Measurements from ENCODE around the gene LMNB1.
"Not testable (repeated sequence)": the region's sequence is repeated elsewhere in the genome, so short reads cannot be mapped to it uniquely, and the experiment has no call there.

LMNB1 gene

DNA sequence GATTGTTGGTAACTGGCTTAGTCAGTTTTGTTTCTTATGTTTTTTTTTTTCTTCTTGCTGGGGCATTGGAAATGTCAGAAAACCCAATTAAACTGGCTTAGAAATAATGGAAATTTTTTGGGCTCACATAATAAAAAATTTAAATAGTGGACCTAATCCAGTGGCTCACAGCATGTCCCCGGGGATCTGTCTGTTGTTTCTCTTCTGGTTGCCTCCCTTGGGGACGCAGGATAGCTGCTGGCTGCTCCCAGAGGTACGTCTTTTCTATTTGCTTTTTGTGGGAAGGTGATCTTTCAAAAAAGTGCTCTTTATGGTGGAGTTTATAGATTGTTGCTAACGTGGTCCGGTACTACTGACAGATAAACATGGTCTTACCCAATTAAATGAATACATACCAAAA, 52.2 kb downstream of the LMNB1 start:
- no peak for DNase-seq

DNA sequence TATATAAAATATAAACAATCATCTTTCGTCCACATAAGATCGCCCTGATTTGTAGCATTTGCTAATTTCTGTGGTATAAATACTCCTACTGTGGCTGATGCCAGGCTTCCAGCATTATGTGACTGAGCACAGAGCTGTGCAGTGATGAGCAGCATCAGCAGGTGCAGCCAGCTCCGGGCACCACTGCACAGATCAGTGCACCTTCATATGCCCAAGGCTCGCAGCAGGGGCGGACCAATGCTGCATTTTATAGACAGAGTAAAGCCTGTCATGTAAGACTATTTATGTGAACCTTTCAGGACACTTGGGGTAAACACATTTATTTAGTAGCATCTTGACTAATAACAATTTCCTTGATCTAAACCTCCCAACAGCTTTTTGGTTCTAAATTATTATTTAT, 53.1 kb downstream of the LMNB1 start:
- no peak for DNase-seq

DNA sequence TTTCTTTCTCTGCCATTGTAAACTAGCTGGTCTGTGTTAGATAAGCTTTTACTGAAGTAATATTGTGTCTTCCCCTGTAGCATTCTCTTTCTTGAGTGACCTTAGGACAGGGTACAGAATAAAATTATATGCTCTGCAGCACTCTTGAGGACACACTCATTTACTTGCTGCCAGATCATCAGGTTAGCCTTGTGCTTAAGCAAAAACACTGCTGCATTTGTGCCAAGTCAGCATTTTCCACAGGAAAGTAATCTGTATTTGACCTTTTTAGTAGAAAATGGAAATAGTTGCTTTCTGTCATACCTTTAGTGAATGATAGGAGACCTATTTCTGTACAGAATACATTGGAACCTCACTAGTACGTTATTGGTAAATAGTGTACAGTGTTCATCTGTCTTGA, 54.2 kb downstream of the LMNB1 start:
- DNase-seq = no peak

DNA sequence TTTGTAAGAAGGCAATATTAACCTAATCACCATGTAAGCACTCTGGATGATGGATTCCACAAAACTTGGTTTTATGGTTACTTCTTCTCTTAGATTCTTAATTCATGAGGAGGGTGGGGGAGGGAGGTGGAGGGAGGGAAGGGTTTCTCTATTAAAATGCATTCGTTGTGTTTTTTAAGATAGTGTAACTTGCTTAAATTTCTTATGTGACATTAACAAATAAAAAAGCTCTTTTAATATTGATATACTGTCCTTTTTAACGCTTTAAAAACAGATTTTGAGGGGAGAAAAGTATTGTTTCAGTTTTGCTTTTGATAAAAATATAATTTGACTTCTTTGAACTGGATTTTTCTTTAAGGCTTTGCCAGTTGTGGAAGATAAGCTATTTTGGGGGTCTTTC, 59.8 kb downstream of the LMNB1 start:
- no peak for DNase-seq

DNA sequence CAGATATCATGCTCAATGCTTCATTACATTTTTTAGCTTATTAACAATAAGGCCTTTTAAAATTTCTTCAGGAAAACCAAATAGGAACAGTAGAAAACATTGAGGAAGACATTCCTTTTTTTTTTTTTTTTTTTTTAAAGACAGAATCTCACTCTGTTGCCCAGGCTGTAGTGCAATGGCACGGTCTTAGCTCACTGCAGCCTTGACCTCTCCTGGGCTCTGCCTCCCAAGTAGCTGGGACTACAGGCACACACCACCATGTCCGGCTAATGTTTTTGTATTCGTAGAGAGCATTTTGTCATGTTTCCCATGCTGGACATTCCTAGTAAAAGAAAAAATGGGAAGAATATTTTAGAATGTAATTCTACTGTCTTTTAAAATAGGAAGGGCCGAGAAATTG, 60.3 kb downstream of the LMNB1 start:
- DNase-seq = no peak

DNA sequence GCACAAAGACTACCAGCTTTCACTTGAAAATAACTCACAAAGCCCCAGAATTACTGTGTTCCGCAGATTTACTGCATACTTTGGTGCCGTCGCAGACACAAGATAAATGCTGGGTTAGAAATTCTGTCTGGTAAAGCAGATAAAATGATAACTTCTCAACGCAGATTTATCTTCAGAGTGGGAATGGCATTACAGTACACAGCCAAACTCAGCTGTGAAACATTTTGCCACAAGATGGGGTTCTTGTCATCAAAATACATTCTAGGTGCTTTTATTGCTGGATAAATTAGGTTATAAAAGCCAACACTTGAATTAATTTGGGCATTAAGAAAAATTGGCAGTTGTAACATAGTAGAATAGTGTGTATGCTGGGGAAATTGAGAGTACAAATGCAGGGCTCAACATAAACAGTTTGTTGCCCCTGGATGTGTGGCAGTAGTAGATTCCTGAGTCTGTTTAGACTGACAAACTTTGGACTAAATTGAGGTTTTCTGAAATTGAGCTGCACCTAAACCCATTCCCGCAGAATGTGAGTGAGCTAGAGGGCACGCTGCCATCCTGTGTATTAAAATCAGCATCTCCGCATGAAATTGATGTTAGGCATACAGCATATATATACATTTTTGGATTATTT, 61.1 kb downstream of the LMNB1 start:
- no peak for DNase-seq

DNA sequence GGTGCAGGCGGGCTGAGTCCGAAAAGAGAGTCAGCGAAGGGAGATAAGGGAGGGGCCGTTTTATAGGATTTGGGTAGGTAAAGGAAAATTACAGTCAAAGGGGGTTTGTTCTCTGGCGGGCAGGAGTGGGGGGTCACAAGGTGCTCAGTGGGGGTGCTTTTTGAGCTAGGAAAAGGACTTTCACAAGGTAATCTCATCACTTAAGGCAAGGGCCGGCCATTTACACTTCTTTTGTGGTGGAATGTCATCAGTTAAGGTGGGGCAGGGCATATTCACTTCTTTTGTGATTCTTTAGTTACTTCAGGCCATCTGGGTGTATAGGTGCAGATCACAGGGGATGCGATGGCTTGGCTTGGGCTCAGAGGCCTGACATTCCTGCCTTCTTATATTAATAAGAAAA, 62.5 kb downstream of the LMNB1 start:
- DNase-seq = not testable (repeated sequence)

DNA sequence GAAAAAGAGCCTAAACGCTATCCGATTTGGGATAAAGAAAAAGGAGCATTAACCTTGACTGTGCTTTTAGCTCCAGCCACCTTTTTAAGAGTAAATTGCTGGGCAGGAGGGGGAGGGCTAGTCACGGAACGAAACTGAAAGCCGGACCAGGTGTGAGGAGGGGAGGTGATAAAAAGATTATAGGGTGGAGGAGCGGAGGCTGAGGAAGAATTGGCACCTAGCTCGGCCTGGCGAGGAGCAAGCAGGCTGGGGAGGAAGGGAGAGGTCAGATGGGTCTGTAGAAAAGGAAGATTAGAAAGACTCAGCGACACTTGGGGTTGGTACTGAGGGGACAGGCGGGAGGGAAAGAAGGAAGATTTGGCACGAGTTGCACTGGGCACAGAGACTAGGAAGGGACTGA, 66.4 kb downstream of the LMNB1 start:
- DNase-seq = not testable (repeated sequence)

DNA sequence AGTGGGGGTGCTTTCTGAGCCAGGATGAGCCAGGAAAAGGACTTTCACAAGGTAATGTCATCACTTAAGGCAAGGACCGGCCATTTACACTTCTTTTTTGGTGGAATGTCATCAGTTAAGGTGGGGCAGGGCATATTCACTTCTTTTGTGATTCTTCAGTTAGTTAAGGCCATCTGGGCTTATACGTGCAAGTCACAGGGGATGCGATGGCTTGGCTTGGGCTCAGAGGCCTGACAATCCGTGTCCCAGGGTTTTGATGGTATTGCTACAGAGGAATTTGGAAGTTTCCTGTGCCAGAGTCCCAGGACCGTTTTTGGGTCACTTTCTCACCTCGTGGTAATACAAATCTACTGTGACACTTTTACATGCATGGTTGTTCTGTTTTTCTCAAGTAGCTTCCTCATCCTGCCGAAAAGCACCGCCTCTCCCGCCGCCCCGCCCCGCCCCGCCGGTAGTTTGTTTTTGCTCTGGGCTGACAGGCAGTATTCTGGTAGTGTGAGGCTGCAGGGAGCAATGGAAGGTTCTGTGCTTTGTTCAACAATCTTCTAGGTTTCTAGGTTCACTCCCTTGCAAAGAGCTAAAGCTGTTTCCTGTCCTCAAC, 68.6 kb downstream of the LMNB1 start:
- not testable (repeated sequence) for DNase-seq

DNA sequence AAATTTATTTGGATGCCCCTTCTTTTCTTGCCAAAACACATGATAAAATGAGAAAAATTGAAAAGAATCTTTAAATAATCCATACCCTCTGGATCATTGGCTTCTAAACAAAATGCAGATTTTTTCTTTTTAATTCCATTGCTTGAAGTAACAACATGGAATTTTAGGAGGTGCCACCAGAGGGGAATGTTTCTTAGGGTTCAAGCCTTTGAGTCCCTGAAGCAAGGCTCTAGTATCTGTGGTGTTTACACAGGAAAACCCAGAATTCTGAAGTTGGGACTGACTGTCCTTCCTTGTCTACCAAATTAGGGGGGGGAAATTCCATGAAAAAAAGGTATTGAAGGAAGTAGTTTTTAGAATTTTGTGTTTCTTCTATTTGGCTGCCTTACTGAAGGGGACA, 69.4 kb downstream of the LMNB1 start:
- DNase-seq = no peak

DNA sequence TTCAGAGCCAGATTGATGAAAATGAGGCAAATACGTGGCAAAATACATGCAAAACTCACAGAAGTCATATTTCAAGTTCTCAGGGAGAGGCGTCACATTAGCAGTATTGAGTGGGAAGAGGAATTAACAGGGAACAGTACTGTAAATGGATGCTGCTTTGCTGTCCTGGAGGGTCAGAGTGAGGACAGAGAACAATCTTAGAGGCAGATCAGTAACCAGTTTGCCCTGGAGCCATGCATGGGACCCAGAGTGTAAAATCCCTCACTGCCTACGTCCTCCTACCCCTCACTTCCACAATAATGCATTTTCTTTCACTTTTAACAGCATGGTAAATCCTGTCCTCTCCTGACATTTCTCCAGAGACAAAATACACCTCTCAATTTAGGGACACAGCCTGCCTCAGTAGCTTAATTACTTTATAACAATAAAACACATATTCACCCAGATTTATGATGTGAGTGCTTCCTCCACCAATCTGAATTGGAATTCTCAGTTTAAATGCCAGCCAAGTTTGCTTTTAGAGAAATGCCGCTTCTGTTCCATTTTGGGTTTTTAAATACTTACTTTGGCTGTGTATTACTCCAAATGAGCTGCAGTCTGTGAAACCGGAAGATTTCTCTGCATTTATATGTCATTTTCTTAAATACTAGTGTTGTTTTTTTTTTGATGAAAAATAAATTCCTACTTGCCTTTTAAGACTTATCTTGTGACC, 70.0 kb downstream of the LMNB1 start:
- DNase-seq = no peak

DNA sequence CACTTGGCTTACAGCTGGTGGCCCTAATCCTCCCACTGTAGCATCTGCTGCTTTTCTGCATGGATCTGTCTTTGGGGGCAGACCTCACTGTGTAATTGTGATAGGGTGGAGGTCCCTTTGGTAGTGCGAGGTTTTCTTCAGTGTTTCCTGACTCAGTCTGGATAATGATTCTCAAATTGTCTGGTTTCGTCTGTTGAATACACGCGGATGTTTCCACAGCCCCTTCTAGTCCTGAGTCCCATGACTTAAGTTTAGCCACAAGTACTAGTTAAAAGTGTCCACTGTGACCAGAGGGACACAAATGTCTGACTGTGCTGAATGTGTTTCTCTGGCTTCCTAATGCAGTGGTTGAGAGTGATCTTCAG, 70.5 kb downstream of the LMNB1 start:
- DNase-seq = no peak

DNA sequence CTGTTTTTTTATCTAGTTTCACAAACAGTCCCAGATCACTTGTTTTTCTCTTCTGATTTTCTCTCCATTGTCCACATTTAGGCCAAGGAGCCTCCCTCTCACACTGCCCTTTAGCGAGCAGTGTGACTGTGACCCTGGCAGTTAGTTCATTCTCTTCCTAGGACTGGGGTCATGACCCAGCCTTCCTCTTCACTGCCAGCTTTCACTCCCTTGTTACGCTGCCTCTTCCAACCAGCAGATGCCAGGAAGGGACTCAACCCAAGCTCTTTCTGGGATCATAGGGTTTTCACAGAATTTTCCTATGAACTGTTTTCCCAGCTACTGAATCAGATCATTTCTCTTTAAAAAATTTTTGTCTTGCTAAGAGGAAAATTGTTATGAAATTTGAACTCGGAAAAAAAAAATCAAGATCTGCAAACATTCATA, 70.9 kb downstream of the LMNB1 start:
- DNase-seq = no peak

DNA sequence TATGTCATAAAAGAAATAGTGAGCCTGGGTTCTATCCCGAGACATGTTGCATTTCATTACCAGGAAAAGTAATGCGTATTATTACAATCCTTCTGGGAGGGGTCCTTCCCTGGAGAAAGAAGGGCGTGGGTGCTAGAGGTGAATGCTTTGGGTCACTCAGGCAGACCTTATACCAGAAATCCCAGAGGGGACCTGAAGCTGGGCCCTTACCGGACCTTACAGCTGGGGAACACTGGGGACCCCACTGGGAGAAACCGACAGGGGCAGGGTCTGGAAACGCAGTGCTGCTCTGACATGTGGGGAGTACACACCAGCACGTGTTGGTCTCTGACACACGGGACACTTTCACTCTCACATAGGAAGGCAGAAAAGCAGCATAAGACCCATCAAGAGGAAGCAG, 71.3 kb downstream of the LMNB1 start:
- no peak for DNase-seq

DNA sequence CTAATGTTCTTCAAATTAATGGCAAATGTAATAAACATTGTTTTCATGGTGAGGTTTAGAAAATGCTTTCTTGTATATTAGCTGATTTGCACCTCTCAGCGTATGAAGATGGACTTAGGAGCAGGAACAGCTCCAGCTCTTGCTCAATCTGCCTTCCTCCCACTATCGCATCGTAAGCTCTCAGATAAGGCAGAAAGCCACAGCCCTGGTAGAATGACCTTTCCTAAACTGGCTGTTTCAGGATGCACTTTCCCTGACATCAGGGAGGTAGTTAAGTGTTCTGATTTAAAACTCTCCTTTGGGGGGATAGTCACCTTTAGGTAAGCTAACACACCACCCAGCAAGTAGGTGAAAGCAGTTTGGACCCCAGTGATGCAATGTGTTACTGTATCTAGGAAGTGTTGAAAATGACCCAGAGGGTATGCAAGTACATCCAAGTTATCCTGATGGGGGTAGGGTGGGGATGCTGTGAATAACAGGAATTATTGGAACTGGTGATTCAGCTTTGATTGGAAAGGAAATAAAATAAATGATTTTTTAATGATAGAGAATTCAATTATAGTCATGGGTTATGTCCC, 72.3 kb downstream of the LMNB1 start:
- no peak for DNase-seq

DNA sequence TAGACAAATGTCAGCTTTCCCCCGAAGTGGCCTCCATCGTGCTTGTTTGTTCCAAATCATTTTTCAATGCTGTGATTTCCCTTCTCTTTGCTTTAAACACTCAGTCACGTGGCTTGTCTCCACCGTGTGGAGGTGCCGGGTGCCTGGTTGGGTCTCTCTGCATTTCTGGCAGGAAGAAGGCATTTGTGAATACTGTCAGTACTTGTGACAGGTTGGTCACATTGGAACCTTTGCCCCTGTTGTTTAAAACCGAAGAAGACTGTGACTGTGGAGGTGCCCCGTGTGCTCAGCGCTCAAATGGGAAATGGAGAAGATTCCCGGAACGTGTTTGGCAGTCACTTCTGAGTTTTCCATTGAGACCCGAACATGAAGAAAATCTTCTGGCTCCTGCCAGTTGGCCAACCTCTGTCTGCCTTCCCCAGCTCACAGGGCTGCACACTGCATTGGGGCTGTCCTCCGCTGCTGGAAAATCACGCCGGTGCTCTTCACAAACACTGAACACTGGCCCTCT, 74.6 kb downstream of the LMNB1 start:
- no peak for DNase-seq

DNA sequence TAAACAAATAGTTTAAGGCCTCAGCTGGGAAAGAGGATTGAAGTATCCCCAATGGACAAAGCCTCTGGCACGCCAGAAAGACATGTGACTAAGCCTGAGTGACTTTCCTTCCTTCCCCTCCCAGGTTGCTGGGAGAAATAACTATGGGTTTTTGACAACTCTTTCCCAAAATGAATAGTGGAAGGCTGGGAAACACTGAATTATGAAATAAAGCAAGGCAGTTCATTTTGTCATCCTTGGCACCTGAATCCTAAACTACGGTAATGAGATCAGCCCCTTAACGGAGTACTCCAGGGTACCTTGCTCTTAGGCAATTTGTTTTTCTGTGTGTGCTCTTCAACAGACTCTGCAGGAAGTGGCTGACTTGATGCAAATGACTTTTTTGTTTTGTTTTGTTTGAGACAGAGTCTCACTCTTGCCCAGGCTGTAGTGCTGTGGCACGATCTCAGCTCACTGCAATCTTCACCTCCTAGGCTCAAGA, 75.2 kb downstream of the LMNB1 start:
- DNase-seq = no peak

DNA sequence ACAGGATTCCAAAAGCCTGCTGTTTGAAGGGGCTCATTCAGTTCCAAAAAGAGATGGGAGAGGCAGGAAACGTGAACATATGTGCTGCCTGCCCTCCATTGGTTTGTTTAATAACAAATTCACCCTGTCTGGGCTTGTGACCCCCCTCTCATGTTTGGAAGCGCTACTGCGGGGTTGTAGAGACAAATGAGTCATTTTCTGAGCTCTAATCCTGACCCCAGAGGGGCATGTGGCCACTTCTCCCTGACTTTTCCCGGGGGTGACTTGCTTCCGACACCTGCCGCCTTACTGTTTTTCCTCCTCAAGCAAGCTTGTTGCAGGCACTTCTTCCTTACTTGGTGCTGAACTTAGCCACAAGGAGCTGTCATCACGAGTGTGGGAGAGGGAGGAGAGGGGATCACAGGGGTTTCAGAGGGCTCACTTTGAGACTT, 75.9 kb downstream of the LMNB1 start:
- DNase-seq = no peak

DNA sequence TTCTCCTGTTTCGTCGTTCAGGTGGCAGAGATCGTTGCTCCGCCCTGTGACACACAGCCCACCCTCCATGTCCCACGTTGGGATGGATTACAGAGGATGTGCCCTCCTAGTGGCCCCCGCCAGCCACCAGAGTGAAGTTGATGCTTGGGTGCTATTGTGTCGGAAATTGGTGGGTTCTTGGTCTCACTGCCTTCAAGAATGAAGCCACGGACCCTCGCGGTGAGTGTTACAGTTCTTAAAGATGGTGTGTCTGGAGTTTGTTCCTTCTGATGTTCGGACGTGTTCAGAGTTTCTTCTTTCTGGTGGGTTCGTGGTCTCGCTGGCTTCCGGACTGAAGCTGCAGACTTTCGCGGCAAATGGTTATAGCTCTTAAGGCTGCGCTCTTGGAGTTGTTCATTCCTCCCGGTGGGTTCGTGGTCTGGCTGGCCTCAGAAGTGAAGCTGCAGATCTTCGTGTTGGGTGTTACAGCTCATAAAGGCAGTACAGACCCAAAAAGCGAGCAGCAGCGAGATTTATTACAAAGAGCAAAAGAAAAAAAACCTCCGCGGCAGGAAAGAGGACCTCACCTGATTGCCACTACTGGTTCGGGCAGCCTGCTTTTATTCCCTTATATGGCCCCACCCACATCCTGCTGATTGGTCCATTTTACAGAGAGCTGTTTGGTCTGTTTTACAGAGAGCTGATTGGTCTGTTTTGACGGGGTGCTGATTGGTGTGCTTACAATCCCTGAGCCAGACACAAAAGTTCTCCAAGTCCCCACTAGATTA, 76.8 kb downstream of the LMNB1 start:
- not testable (repeated sequence) for DNase-seq

DNA sequence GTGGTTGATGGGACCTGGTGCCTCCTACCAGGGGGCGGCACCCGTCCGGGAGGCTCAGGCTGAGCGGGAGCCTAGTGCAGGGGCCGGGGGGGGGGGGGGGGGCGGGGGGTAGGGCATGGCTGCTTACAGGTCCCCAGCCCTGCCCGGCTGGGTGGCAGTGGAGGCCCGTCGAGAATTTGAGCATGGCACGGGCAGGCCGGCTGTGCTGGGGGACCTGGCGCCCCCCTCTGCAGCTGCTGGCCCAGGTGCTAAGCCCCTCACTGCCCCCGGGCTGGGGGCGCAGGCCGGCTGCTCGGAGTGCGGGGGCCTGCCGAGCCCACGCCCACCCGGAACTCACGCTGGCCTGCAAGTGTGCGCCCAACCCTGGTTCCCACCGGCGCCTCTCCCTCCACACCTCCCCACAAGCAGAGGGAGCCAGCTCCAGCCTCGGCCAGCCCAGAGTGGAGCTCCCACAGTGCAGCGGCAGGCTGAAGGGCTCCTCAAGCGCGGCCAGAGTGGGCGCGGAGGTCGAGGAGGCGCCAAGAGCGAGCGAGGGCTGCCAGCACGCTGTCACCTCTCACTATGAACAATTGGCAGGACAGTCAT, 77.7 kb downstream of the LMNB1 start:
- no peak for DNase-seq

DNA sequence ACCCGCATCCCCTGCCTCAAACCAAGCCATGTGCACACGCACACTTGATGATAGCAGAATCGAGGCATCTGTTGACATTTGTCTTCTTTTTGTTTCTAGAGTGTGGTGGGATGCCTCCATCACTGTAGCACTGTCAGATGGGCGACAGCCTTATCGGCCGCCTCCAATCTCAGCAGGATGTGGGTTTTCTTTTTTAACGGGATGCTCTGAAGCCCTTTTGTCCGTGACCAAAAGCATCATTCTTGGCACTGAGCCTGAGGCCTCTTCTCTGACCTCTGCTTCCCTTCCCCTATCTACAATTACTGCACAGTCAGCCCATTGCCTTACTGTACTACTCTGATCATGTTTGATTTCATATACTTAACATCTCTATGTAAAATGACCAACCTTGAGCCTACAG, 78.3 kb downstream of the LMNB1 start:
- DNase-seq = no peak

Data from SW 1271 (cell line).